Hepatocyte (in vitro differentiated cells): ENCODE data around the gene UBR1. TPM values are rescaled to one million over a fixed set of nuclear protein-coding genes. Genes with fewer than 3 reads are reported as not detected.

ENCODE experiments used
- DNase-seq: peaks from one replicate; pipeline ENCODE4 v3.0.0-alpha.2; 2016; ENCODE audit warnings: low spot score
- H2AFZ ChIP-seq: fragments of 200-600 bp; sonication (generic); 2 replicates; pipeline ENCODE4 v1.6.0; 2016; ENCODE audit warnings: antibody characterized with exemption, mild to moderate bottlenecking
- H3K27ac ChIP-seq: fragments of 200-600 bp; sonication (generic); 2 replicates; pipeline ENCODE4 v1.5.1; 2016; ENCODE audit warnings: mild to moderate bottlenecking
- H3K27me3 ChIP-seq: fragments of 200-600 bp; sonication (generic); 2 replicates; pipeline ENCODE4 v1.6.1; 2016
- H3K36me3 ChIP-seq: fragments of 200-600 bp; sonication (generic); replicated peaks from 2 replicates; pipeline ENCODE4 v1.5.1; 2016; ENCODE audit warnings: low read depth; ENCODE audit not compliant: insufficient read depth
- H3K4me1 ChIP-seq: fragments of 200-600 bp; sonication (generic); 2 replicates; pipeline ENCODE4 v1.5.1; 2016; ENCODE audit warnings: mild to moderate bottlenecking, moderate library complexity; ENCODE audit not compliant: insufficient read depth
- H3K4me2 ChIP-seq: fragments of 200-600 bp; sonication (generic); 2 replicates; pipeline ENCODE4 v1.6.0; 2016
- H3K4me3 ChIP-seq: fragments of 200-600 bp; sonication (generic); 2 replicates; pipeline ENCODE4 v1.5.1; 2016; ENCODE audit warnings: mild to moderate bottlenecking
- H3K79me2 ChIP-seq: fragments of 200-600 bp; sonication (generic); 2 replicates; pipeline ENCODE4 v1.6.0; 2017; ENCODE audit warnings: mild to moderate bottlenecking
- H3K9me2 ChIP-seq: fragments of 200-600 bp; sonication (generic); replicated peaks from 2 replicates; pipeline ENCODE4 v1.6.0; 2017; ENCODE audit warnings: mild to moderate bottlenecking; ENCODE audit not compliant: insufficient read depth
- H3K9me3 ChIP-seq: fragments of 200-600 bp; sonication (generic); 2 replicates; pipeline ENCODE4 v1.5.1; 2016; ENCODE audit warnings: low read depth, mild to moderate bottlenecking
- H4K20me1 ChIP-seq: fragments of 200-600 bp; sonication (generic); 2 replicates; pipeline ENCODE4 v1.6.0; 2016; ENCODE audit warnings: mild to moderate bottlenecking; ENCODE audit not compliant: insufficient read depth, poor library complexity, severe bottlenecking
- CTCF ChIP-seq: fragments of 200-600 bp; sonication (generic); IDR thresholded peaks from 2 replicates; pipeline ENCODE4 v1.5.1; 2016; ENCODE audit warnings: antibody characterized with exemption, mild to moderate bottlenecking; ENCODE audit not compliant: poor library complexity
- EZH2 ChIP-seq: fragments of 200-600 bp; sonication (generic); IDR thresholded peaks from 2 replicates; pipeline ENCODE4 v1.6.1; 2016; ENCODE audit warnings: antibody characterized with exemption, mild to moderate bottlenecking, borderline replicate concordance
- EZH2phosphoT487 ChIP-seq: fragments of 200-600 bp; sonication (generic); IDR thresholded peaks from one replicate; pipeline ENCODE4 v1.6.1; 2018; ENCODE audit warnings: antibody characterized with exemption, mild to moderate bottlenecking, low read depth, moderate library complexity; ENCODE audit not compliant: unreplicated experiment, severe bottlenecking
- WGBS: methylation state at CpG from one replicate; pipeline ENCODE4 v1.1.6; 2016; ENCODE audit warnings: low lambda C conversion rate; ENCODE audit errors: missing lambda C conversion rate; 5-methylcytosine and 5-hydroxymethylcytosine counted together
- polyA plus RNA-seq: library from polyadenylated mRNA; unstranded; fragments of >200 nt; fragmentation: Nextera tagmentation; extraction: Ambion mirVana; gene quantifications from 2 replicates; pipeline ENCODE4 v1.2.1, GENCODE V29; 2016
- total RNA-seq: library from RNA; depleted of rRNA; stranded (reverse); fragments of >200 nt; gene quantifications from 2 replicates; pipeline ENCODE4 v1.2.3, GENCODE V29; 2014

UBR1 gene
- total and polyA plus RNA-seq, 2 experiments from 2014 or later = 14.8 to 32.5 TPM

- no peaks in the 10 kb centered on the region for H4K20me1 ChIP-seq
- H3K4me3 ChIP-seq = no peak overlapping the region
- no peaks in the 10 kb centered on the region for H3K36me3 ChIP-seq
- no peaks in the 10 kb centered on the region for H3K9me3 ChIP-seq
- WGBS = 93% methylated on average over 4 of the region's 4 CpGs
- TF ChIP-seq EZH2 = no peak
- no peak for TF ChIP-seq CTCF
- TF ChIP-seq EZH2phosphoT487 = no peak
- no peaks in the 10 kb centered on the region for H3K79me2 ChIP-seq
- H3K27me3 ChIP-seq = no peaks in the 10 kb centered on the region
- H3K4me1 ChIP-seq = no peaks in the 10 kb centered on the region
- no peaks in the 10 kb centered on the region for H3K9me2 ChIP-seq
- no peak overlapping the region for H2AFZ ChIP-seq
- H3K4me2 ChIP-seq = no peak overlapping the region
- no peak overlapping the region for H3K27ac ChIP-seq
- DNase-seq = no peak
Observed at GRCh38 chr15:43143203-43143941, 37.5 kb upstream of the UBR1 start.

- no peaks in the 10 kb centered on the region for H3K9me3 ChIP-seq
- TF ChIP-seq CTCF = no peak
- TF ChIP-seq EZH2 = no peak
- no peak for TF ChIP-seq EZH2phosphoT487
- peak overlapping the region; percentile 91 for H3K4me2 ChIP-seq
- DNase-seq = no peak
- H3K79me2 ChIP-seq = peaks cover 14% of the 10 kb centered on the region
- H2AFZ ChIP-seq = no peak overlapping the region
- H3K27me3 ChIP-seq = no peaks in the 10 kb centered on the region
- no peaks in the 10 kb centered on the region for H3K9me2 ChIP-seq
- 82% methylated on average over 3 of the region's 3 CpGs for WGBS
- peaks cover 4% of the 10 kb centered on the region for H3K4me1 ChIP-seq
- H3K4me3 ChIP-seq = no peak overlapping the region
- H3K36me3 ChIP-seq = no peaks in the 10 kb centered on the region
- H4K20me1 ChIP-seq = no peaks in the 10 kb centered on the region
- H3K27ac ChIP-seq = no peak overlapping the region
Observed at GRCh38 chr15:43135351-43135750, 29.5 kb upstream of the UBR1 start.

GRCh38 chr15:43134157-43134635 is 28.4 kb upstream of the UBR1 start:
- peak overlapping the region; percentile 93 for H2AFZ ChIP-seq
- no peak for DNase-seq
- WGBS = 13% methylated on average over 12 of the region's 12 CpGs
- H3K27ac ChIP-seq = peak overlapping the region; percentile 85
- peak overlapping the region; percentile 91 for H3K4me2 ChIP-seq
- TF ChIP-seq EZH2phosphoT487 = no peak
- TF ChIP-seq CTCF = no peak
- no peak for TF ChIP-seq EZH2
- no peaks in the 10 kb centered on the region for H3K9me3 ChIP-seq
- peaks cover 14% of the 10 kb centered on the region for H3K79me2 ChIP-seq
- no peaks in the 10 kb centered on the region for H3K9me2 ChIP-seq
- H3K4me3 ChIP-seq = peak overlapping the region; percentile 41
- H4K20me1 ChIP-seq = no peaks in the 10 kb centered on the region
- H3K4me1 ChIP-seq = peaks cover 4% of the 10 kb centered on the region
- H3K36me3 ChIP-seq = no peaks in the 10 kb centered on the region
- no peaks in the 10 kb centered on the region for H3K27me3 ChIP-seq
